GM21528 (cell line): ENCODE results near the gene WDFY3.

ENCODE experiments used
- ATAC-seq: cut with Tn5 transposase; IDR thresholded peaks from one replicate; pipeline ENCODE4 v1.9.1; 2021; ENCODE audit warnings: mild to moderate bottlenecking, moderate library complexity; ENCODE audit not compliant: unreplicated experiment, low FRiP score

WDFY3 gene, protein sequence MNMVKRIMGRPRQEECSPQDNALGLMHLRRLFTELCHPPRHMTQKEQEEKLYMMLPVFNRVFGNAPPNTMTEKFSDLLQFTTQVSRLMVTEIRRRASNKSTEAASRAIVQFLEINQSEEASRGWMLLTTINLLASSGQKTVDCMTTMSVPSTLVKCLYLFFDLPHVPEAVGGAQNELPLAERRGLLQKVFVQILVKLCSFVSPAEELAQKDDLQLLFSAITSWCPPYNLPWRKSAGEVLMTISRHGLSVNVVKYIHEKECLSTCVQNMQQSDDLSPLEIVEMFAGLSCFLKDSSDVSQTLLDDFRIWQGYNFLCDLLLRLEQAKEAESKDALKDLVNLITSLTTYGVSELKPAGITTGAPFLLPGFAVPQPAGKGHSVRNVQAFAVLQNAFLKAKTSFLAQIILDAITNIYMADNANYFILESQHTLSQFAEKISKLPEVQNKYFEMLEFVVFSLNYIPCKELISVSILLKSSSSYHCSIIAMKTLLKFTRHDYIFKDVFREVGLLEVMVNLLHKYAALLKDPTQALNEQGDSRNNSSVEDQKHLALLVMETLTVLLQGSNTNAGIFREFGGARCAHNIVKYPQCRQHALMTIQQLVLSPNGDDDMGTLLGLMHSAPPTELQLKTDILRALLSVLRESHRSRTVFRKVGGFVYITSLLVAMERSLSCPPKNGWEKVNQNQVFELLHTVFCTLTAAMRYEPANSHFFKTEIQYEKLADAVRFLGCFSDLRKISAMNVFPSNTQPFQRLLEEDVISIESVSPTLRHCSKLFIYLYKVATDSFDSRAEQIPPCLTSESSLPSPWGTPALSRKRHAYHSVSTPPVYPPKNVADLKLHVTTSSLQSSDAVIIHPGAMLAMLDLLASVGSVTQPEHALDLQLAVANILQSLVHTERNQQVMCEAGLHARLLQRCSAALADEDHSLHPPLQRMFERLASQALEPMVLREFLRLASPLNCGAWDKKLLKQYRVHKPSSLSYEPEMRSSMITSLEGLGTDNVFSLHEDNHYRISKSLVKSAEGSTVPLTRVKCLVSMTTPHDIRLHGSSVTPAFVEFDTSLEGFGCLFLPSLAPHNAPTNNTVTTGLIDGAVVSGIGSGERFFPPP (N-terminal part only)

DNA sequence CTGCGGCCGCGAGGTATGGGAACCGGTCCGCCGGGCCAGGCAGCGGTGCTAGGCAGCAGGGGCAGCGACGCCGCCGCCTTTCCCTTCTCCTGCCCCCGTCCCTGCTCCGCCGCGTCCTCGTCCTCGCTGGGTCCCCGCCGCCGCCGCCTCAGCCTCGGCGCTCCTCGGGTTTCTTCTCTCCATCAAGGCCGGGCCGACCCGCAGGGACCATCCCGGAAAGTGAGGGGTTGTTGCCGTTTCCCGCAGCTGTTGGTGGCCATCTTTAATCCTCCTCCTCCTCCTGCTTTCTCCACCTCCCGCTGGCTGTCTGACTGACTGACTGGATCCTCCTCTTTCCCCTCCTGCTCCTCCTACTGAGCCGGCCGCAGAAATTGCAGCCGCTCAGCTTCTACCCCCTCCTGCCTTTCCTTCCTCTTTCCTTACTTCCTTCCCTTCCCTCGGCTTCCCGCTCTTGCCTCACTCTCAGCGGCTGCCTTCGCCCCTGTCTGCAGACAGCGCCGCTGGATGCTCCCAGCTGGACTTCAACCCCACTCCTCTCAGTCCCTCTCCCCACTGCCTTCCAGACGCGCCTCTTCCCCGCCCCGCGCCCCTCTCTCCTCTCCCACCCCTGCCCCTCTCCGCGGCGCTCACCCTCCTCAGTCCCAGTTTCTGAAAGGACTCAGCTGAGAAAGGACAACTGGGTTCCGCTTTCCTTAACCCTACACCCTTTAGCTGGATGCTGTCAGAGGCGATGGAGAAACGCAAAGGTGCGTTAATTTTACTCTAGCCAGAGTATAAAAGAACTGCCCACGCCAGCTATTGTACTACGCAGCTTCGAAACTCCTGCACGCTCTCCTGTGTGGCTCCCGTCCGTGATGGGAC, at the start of gene WDFY3:
WDFY3 (minus strand) TSS at position 309 of the 861 bp plus-strand sequence. CDS start 106,099 bp downstream, outside the sequence.
- ATAC-seq, result no peak

DNA sequence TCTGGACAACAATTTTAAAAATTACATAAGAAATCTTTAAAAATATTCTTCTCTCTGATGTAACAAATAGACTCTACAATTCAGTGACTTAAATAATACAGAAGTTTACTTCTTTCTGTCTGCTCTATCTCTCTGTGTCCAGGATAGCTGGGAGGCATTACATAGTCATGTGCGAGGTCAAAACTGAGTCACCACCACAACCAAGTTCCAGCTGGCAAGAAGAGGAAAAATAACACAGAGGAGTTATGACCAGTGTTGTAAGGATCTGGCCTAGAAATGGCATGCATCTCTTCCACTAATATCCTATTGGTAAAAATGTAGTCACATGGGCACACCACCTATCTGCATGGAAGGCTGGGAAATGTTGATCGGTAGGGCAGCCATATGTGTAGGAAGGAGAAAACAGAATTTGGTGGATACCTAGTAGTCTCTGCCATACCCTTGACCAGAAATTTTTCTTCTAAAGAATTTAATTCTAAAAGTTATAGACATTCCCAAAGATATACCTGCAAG, 39.4 kb upstream of the WDFY3 start:
- ATAC-seq, result no peak

DNA sequence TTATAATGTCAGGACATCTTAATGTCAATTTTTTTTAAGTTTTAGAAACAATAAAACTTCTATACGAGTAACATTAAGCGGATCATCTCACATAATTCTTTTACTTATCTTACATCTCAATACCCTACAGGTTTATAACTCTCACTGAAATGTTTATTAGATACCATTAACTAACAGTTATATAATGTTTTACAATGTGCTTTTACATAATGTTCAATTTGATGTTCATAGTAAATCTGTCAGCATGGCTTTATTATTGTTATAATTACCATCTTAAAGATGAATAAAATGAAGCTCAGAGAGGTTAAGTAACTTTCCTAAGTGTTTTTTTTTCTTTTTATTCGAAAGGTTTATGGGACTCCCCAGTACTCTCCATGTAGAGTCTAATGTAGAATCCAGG, 33.9 kb upstream of the WDFY3 start:
- no peak for ATAC-seq

DNA sequence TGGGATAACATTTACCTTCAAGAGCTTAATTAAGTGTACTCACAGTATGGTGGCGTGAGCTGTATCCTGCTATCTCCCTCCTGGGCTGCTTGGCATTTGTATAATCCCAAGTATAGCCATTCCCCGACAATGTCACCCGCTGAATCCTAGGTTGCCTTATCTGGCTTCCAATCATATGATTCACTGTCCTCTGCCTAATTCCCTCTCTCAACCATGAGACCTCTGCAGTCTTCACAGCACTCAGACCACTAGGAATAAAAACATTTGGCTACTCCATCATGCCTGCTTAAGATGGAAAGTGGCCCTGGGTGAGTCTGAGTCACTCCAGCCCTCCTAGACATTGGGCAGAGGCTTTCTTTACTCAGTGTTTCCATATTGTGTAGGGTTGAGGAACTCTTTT, 28.9 kb upstream of the WDFY3 start:
- ATAC-seq, result no peak

DNA sequence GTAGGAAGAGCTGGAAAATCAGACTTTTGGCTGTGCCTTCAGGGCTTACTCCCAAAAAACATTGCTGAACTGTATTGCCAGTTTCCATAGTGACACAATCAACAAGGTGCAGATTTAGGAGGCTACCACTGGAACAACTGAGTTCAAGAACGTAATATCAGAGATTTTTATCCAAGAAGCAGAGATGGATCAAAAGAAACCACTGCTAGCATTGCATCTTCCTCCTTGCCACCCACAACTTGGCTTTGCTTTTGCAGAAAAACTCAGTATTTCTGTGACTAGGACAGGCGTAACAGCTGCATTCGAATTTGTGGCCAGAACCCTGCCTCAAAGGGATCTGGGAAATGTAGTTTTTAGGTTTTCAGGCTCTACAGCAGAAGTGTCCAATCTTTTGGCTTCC, 27.8 kb upstream of the WDFY3 start:
- ATAC-seq, result no peak

DNA sequence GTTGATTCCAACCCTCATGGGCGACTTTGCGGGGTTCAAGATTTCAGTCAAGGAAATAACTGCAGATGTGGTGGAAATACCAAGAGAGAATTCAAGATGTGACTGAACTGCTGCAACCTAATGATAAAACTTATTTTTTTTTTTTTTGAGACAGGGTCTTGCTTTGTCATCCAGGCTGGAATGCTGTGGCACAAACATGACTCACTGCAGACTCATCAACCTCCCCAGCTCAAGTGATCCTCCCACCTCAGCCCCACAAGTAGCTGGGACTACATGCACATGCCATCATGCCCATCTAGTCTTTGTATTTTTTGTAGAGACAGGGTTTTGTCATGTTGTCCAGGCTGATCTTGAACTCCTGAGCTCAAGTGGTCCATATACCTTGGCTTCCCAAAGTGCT, 19.5 kb upstream of the WDFY3 start:
- ATAC-seq, result no peak

DNA sequence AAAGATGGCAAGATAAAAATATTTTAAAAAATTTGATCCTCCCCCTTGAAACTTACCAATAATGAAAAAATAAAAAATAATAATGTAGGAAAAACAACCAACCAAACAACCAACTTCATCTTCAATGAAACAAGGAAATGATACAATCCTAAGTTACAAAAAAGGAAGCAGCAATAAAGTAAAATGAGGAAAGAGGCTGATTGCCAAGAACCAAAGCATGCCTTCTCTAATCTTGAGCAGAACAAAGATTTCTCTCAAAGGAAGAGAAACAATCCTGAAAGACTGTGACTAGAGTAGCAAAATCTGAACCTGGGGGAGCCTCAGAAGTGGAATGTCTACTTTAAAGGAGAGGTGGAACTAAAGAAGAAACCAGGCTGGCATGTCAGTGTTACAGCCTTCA, 10.9 kb upstream of the WDFY3 start:
- ATAC-seq, result no peak

DNA sequence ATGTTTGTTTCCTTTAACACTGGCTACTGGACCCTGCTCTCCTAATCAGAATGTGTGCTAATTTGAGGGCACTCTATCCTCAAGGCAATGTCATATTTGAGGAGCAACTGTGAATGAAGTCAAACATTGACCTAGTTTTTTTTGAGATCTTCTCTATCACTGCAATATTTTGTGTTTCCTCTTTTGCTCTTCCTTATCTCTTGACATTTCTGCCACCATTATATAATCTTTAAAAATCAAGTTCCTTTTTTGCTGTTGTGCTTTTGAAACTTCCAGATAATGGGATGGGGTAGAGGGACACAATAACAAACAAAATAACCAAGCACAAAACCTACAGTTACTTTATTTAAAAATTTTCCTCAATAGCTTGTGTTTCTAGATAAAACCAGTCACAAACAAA, 7.4 kb upstream of the WDFY3 start:
- ATAC-seq, result no peak

DNA sequence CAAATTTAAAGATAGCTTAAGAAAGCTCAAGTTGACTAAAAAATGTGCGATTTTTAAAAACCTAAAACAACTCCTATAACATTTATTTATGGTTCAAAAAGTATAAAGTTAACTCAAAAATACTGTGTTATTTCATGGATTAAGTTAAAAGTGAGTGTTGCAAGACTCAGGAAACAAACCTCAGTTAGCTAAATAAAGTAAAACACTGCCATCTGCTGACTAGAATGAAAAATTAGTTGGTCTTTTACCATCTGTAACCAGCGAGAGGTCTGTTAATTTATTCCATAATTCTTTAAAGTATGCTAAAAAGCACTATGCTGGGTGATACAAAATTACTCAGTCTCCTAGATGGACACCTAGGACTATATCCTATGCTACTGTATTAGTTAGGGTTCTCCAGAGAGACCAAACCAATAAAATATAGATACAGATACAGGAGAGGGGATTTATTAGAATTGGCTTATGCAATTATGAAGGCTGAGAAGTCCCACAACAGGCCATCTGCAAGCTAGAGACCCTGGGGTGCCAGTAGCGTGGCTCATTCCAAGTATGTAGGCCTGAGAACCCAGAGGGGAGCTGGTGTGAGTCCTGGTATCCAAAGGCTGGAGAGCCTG, 4.9 kb upstream of the WDFY3 start:
- ATAC-seq, result no peak

DNA sequence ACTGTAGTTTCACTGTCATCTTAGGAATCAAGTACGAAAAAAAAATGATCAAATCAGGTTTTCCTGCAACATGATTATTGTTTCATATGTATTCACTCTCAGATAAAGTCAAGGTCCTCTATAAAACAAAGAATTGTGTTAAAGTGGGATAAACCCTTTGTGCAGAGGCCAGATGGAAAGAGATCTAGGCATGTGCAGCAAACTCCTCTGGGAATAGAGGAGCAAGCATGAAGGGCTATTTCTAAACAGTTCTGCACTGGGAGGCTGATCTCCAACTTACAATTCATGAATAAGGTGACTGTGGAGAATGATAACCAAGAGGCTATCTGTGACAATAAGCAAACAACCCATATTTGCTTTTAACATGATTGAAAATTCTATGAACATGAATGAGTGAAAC, 2.4 kb upstream of the WDFY3 start:
- no peak for ATAC-seq

DNA sequence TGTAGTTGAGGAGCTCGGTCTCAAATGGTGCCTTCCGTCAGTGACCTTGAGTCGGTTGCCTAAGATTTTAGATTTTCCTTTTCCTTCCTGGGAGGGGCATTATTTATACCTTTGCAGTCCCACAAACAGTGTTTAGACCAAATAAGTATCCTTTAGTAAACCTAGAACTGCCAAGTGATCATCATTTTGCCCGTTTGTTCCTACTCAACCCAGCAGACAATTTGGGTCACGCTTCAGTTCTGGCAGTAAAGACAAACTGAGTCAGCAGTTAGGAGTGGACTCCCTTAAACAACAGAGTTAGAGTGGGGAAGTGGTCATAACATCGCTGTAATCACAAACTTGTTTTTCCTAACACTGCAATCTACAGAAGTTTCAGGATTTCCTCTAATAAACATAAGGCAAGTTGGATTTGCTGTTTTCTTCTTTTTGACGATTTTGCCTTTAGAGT, 777 bp upstream of the WDFY3 start:
- ATAC-seq, result no peak

DNA sequence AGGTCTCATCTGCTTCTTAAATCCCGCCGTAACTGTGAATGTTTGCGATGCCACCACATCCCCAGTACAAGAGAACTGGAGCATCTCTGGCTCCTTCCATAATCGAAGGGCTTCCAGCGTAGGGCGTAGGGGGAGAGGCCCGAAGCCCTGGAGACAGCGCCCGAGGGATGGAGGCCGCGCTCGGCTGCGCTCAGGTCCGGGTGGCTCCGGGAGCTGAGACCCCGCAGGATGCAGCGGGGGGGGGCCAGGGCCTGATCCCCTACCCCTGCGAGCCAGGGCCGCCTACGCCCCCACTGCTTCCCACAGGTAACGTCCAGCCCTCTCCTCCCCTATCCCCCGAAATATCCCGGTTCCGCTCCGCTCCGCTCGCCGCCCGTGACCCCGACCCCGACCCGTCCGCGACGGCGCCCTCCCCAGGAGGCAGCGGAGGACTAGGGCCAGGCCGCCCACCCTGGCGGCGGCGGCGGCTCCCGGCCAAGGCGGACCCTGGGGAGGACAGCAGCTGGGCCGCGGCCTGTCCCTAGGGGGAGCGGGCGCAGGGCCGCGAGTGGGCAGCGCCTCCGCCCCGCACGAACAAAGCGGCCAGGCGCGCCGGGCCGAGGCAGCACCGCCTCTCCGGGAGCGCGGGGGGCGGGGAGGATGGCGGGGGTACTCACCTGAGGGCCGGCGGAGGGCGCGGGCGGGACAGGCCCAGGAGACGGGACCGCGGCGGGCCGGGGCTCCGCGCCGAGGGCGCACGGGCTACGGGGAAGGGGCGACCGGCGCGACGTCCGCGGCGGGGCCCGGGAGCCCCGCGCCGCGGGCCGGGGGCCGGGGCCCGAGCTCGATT, 723 bp downstream of the WDFY3 start:
- no peak for ATAC-seq

DNA sequence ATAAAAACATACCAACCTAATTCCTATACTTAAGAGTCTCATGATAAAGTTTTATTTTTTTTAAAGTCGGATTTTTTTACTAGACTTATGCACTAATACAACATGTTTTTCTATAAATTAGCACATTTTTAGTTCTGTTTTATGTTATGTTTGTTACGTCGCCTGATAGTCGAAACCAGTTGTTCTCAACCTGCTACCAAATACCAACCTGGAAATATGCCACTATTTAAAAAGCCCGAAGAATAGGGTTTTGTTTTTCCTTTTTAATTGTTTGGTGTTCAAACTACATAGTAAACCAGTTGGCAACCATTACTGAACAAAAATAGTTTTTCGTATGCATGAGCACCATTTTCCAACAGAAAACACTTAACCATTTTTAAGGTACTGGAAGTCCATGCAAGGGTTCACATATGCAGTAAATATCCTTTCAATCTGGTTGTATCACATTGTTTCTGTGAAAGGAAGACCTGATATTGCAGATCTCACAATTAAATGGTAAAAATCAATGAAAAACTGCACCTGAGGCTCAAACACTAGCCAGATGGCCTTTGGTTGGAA, 1.4 kb downstream of the WDFY3 start:
- no peak for ATAC-seq

DNA sequence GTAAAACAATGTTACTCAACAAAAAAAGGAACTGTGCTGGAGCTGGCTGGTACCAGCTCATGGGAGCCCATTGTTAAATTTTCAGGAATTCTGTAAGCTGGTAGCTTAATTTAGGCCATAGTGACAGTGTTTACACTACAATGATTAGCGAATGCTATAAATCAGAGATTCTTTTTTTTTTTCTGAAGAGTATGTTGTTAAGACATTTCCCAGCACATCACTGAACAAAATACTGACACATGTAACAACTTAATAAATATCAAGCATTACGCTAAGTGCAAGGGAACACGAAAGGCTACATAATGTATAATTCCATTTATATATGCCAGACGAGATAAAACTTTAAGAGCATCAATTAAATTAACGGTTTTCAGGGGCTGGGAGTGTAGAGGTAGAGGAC, 4.4 kb downstream of the WDFY3 start:
- no peak for ATAC-seq

DNA sequence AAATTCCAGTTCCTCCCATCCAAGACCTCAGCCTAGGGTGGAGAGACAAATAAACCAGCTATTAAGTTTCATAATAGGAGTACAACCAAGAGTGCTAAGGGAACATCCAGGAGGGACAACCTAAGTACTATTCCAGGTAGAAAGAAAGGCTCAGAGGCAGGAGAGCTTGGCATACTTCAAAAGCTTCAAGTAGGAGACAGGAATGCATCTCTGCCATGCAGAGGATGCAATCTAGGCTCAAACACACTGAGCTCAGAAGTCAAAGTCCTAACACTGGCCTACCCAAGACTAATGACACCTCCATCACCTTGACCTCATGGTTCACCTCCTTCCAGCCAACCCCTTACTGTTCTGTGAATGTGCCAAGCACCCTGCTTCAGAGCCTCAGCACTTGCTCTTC, 8.1 kb downstream of the WDFY3 start:
- ATAC-seq, result no peak

DNA sequence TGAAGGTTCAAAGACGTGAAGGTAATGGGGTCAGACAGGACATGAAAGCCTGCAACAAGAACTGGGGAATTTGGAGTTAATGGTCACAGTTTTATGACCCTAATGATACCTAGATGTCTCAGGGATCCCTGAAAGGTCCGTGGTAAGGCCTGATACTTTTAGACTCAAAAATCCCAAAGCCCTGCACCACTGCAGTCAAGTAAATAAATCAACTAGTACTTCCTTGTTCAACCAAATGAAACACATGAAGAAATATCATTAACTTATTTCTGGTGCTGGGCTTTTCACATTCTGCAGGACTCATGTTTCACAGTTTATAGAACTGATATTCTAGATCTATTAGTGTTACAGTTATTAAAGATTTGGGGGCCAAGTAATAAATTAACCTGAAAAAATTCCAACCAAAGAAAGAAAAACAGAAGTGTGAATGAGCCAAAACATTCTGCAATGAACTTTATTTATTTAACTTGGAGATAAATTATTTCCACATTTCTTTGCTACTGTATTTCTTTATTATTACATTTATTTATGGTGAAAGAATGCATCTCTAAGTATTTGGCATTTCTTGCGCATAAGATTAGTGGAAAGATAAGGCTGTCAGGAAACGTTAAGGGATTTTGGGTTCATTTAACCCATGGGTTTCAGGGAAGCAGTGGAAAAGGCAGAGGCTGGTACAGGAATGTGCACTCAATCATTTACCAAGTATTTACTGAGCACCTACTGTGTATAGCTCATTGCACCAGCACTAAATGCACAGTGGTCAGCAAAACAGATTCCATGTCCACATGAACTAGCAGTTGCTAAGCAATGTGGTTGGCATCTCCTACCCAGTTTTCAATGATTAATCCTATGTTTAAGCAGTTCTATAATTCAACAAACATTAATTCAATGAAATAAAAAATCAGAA, 8.7 kb downstream of the WDFY3 start:
- ATAC-seq, result no peak

DNA sequence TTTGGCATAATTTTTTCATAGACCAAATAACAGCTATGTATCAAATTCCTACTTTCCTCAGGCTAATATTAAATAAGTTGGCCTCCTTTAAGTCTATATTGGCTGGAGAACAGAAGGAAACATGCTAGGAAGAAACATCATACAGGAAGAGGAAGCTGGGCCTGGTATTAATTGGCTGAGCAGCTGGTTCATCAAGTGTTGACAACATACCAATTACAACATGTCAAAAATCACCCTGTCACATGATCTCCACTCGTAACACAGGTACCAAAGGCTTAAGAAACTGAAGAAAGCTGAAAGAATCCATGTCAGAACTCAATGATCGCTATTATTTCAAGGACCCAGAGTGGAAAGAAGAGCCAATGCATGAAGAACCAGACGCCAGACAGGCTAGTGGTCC, 10.5 kb downstream of the WDFY3 start:
- no peak for ATAC-seq
